22Rv1 (cell line): ENCODE measurements around the gene SLC35E1.

Experiments
- H3K27ac ChIP-seq: fragments of 450-650 bp; 2 replicates; pipeline ENCODE4 v1.5.1; 2017
- CTCF ChIP-seq: fragments of 450-650 bp; IDR thresholded peaks from 2 replicates; pipeline ENCODE4 v1.5.1; 2017; ENCODE audit warnings: mild to moderate bottlenecking
- ZFX ChIP-seq: fragments of 450-650 bp; IDR thresholded peaks from 2 replicates; pipeline ENCODE4 v1.6.1; 2017; ENCODE audit warnings: antibody characterized with exemption, borderline replicate concordance

Gene SLC35E1

GRCh38 chr19:16614941-16615340 is 42.7 kb upstream of the SLC35E1 start:
- peak overlapping the region; percentile 51 for H3K27ac ChIP-seq
- no peak for TF ChIP-seq CTCF
- no peak for TF ChIP-seq ZFX

GRCh38 chr19:16613841-16614240 is 41.6 kb upstream of the SLC35E1 start:
- peak overlapping the region; percentile 60 for H3K27ac ChIP-seq
- TF ChIP-seq ZFX, result no peak
- no peak for TF ChIP-seq CTCF

GRCh38 chr19:16612636-16613035 is 40.4 kb upstream of the SLC35E1 start:
- no peak for TF ChIP-seq ZFX
- no peak for TF ChIP-seq CTCF
- peak overlapping the region; percentile 60 for H3K27ac ChIP-seq

GRCh38 chr19:16611121-16611520 is 38.9 kb upstream of the SLC35E1 start:
- TF ChIP-seq CTCF (no peak), ZFX (no peak)
- H3K27ac ChIP-seq, result no peak overlapping the region

GRCh38 chr19:16609511-16610200 is 37.4 kb upstream of the SLC35E1 start:
- no peak overlapping the region for H3K27ac ChIP-seq
- no peak for TF ChIP-seq CTCF
- TF ChIP-seq ZFX, result no peak

GRCh38 chr19:16608290-16608739 is 36.1 kb upstream of the SLC35E1 start:
- TF ChIP-seq ZFX (no peak), CTCF (no peak)
- peak overlapping the region; percentile 32 for H3K27ac ChIP-seq

GRCh38 chr19:16607819-16608218 is 35.6 kb upstream of the SLC35E1 start:
- peak overlapping the region; percentile 32 for H3K27ac ChIP-seq
- TF ChIP-seq CTCF (no peak), ZFX (no peak)
